K562 (cell line): ENCODE measurements around the gene KCNF1.

Source experiments
- BHLHE40 ChIP-seq: IDR thresholded peaks from 2 replicates; pipeline ENCODE4 v1.6.1; 2011; ENCODE audit warnings: low read length, improper control_type of control experiment
- CAMTA2 ChIP-seq: fragments of 250-450 bp; sonication (Bioruptor Pico); conservative IDR thresholded peaks from 2 replicates; pipeline ENCODE4 v1.5.1; 2022
- CHD4 ChIP-seq: fragments of 200-600 bp; sonication (generic); IDR thresholded peaks from 3 replicates; pipeline ENCODE4 v1.6.1; 2012; ENCODE audit warnings: low read depth, mild to moderate bottlenecking, mixed read lengths, low read length, inconsistent platforms; ENCODE audit not compliant: insufficient read depth, insufficient replicate concordance, poor library complexity, severe bottlenecking
- CREM ChIP-seq: IDR thresholded peaks from 2 replicates; pipeline ENCODE4 v1.6.1; 2014; ENCODE audit warnings: antibody characterized with exemption, low read depth
- FOXK1 ChIP-seq: sonication (generic); formaldehyde crosslinking; IDR thresholded peaks from 2 replicates; pipeline ENCODE4 v1.8.0; 2022; ENCODE audit warnings: missing genetic modification reagents, mild to moderate bottlenecking, borderline replicate concordance
- TARDBP ChIP-seq: fragments of 450-650 bp; IDR thresholded peaks from 2 replicates; pipeline ENCODE4 v1.6.1; 2016
- TF ChIP-seq, protein P1 (sequence below), 3 experiments: IDR thresholded peaks in 2 of 3; conservative IDR thresholded peaks in 1 of 3; 2 replicates each; pipeline ENCODE4 v1.5.1; 2011 to 2012; ENCODE audit warnings: low read length in 3 of 3, mild to moderate bottlenecking in 3 of 3, control low read depth in 2 of 3, improper control_type of control experiment in 1 of 3, inconsistent platforms in 1 of 3, low read depth in 1 of 3, mixed read lengths in 1 of 3, moderate library complexity in 1 of 3; ENCODE audit not compliant: insufficient read depth in 2 of 3
- TF ChIP-seq, protein P2 (sequence below): fragments of 450-650 bp; IDR thresholded peaks from 2 replicates; pipeline ENCODE4 v1.7.0; 2016; ENCODE audit warnings: borderline replicate concordance

- no peak for TF ChIP-seq FOXK1
- TF ChIP-seq CREM: no peak
- TF ChIP-seq BHLHE40: no peak
- TF ChIP-seq, protein P1, sequence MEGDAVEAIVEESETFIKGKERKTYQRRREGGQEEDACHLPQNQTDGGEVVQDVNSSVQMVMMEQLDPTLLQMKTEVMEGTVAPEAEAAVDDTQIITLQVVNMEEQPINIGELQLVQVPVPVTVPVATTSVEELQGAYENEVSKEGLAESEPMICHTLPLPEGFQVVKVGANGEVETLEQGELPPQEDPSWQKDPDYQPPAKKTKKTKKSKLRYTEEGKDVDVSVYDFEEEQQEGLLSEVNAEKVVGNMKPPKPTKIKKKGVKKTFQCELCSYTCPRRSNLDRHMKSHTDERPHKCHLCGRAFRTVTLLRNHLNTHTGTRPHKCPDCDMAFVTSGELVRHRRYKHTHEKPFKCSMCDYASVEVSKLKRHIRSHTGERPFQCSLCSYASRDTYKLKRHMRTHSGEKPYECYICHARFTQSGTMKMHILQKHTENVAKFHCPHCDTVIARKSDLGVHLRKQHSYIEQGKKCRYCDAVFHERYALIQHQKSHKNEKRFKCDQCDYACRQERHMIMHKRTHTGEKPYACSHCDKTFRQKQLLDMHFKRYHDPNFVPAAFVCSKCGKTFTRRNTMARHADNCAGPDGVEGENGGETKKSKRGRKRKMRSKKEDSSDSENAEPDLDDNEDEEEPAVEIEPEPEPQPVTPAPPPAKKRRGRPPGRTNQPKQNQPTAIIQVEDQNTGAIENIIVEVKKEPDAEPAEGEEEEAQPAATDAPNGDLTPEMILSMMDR (IDR thresholded peaks at IDR 0.05 in 2 of 3, conservative IDR thresholded peaks at IDR 0.05 in 1 of 3; ENCODE audit: insufficient read depth in 2 of 3, low read depth in 1 of 3, low read length in 3 of 3): no peak
- no peak for TF ChIP-seq CAMTA2 (CRISPR knock-in tag)
- TF ChIP-seq, protein P2, sequence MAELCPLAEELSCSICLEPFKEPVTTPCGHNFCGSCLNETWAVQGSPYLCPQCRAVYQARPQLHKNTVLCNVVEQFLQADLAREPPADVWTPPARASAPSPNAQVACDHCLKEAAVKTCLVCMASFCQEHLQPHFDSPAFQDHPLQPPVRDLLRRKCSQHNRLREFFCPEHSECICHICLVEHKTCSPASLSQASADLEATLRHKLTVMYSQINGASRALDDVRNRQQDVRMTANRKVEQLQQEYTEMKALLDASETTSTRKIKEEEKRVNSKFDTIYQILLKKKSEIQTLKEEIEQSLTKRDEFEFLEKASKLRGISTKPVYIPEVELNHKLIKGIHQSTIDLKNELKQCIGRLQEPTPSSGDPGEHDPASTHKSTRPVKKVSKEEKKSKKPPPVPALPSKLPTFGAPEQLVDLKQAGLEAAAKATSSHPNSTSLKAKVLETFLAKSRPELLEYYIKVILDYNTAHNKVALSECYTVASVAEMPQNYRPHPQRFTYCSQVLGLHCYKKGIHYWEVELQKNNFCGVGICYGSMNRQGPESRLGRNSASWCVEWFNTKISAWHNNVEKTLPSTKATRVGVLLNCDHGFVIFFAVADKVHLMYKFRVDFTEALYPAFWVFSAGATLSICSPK: no peak
- no peak for TF ChIP-seq CHD4
- TF ChIP-seq TARDBP: no peak
Measured at GRCh38 chr2:10962004-10962403, 50.3 kb downstream of the KCNF1 start.
